Astrocyte (in vitro differentiated cells and primary cell): ENCODE measurements around the gene ITGA8. TPM values are rescaled to one million over a fixed set of nuclear protein-coding genes. Genes with fewer than 3 reads are reported as not detected.
A peak's percentile ranks its signal among the peaks of the same experiment; 100 is the strongest.

Source experiments
- DNase-seq: peaks from one replicate; pipeline ENCODE4 v3.0.0-alpha.2; 2010; ENCODE audit warnings: low read depth
- FAIRE-seq: peaks from 2 replicates; lab custom pipeline; 2011; peaks lifted over from hg19 to GRCh38; lab: Jason Lieb, UNC
- H2AFZ ChIP-seq: 2 replicates; pipeline ENCODE4 v1.6.0; 2012; ENCODE audit warnings: low read depth, low read length, inconsistent platforms
- H3K27ac ChIP-seq: 2 replicates; pipeline ENCODE4 v1.5.1; 2011; ENCODE audit warnings: low read depth, low read length, inconsistent platforms
- H3K27me3 ChIP-seq: 2 replicates; pipeline ENCODE4 v1.6.0; 2011; ENCODE audit warnings: low read length, inconsistent platforms; ENCODE audit not compliant: insufficient read depth
- H3K36me3 ChIP-seq: 2 replicates; pipeline ENCODE4 v1.5.1; 2011; ENCODE audit warnings: low read length, inconsistent platforms; ENCODE audit not compliant: insufficient read depth
- H3K4me1 ChIP-seq: 2 replicates; pipeline ENCODE4 v1.5.1; 2011; ENCODE audit warnings: low read length, inconsistent platforms; ENCODE audit not compliant: insufficient read depth
- H3K4me2 ChIP-seq: 2 replicates; pipeline ENCODE4 v1.6.0; 2012; ENCODE audit warnings: low read length, inconsistent platforms
- H3K4me3 ChIP-seq: 2 replicates; pipeline ENCODE4 v1.5.1; 2011; ENCODE audit warnings: low read depth, mild to moderate bottlenecking, low read length, inconsistent platforms; ENCODE audit not compliant: insufficient read depth
- H3K79me2 ChIP-seq: 2 replicates; pipeline ENCODE4 v1.6.0; 2012; ENCODE audit warnings: mild to moderate bottlenecking, low read length, inconsistent platforms; ENCODE audit not compliant: insufficient read depth
- H3K9ac ChIP-seq: 2 replicates; pipeline ENCODE4 v1.6.0; 2012; ENCODE audit warnings: mild to moderate bottlenecking, low read length, inconsistent platforms
- H3K9me3 ChIP-seq: 2 replicates; pipeline ENCODE4 v1.5.1; 2012; ENCODE audit warnings: low read depth, mild to moderate bottlenecking, low read length, inconsistent platforms; ENCODE audit not compliant: insufficient read depth
- H4K20me1 ChIP-seq: 2 replicates; pipeline ENCODE4 v1.6.0; 2012; ENCODE audit warnings: low read length, inconsistent platforms; ENCODE audit not compliant: insufficient read depth
- H3K27ac Mint-ChIP-seq: one replicate; pipeline ENCODE4 v1.8.0; 2021; ENCODE audit warnings: mild to moderate bottlenecking, mixed read lengths; ENCODE audit not compliant: unreplicated experiment
- H3K27me3 Mint-ChIP-seq: one replicate; pipeline ENCODE4 v1.8.0; 2021; ENCODE audit warnings: low read depth, mixed read lengths; ENCODE audit not compliant: unreplicated experiment
- H3K36me3 Mint-ChIP-seq: one replicate; pipeline ENCODE4 v1.8.0; 2021; ENCODE audit warnings: low read depth, mixed read lengths; ENCODE audit not compliant: unreplicated experiment
- H3K4me1 Mint-ChIP-seq: one replicate; pipeline ENCODE4 v1.8.0; 2021; ENCODE audit warnings: low read depth, mixed read lengths; ENCODE audit not compliant: unreplicated experiment
- H3K4me3 Mint-ChIP-seq: one replicate; pipeline ENCODE4 v1.8.0; 2021; ENCODE audit warnings: mild to moderate bottlenecking, moderate library complexity, mixed read lengths; ENCODE audit not compliant: unreplicated experiment
- H3K9me3 Mint-ChIP-seq: one replicate; pipeline ENCODE4 v1.8.0; 2021; ENCODE audit warnings: mild to moderate bottlenecking, mixed read lengths; ENCODE audit not compliant: unreplicated experiment
- CTCF ChIP-seq: IDR thresholded peaks from 2 replicates; pipeline ENCODE4 v1.5.1; 2011; ENCODE audit warnings: low read depth, mild to moderate bottlenecking, inconsistent platforms, low read length, moderate library complexity; ENCODE audit not compliant: insufficient read depth
- EZH2 ChIP-seq: IDR thresholded peaks from 2 replicates; pipeline ENCODE4 v1.6.1; 2012; ENCODE audit warnings: mild to moderate bottlenecking, low read length, inconsistent platforms; ENCODE audit not compliant: insufficient read depth
- total RNA-seq: library from RNA; stranded (reverse); gene quantifications from 2 replicates; pipeline ENCODE4 v1.2.1, GENCODE V29; 2021

Gene ITGA8
- total RNA-seq, 1 donor from 2014 or later, result not detected

- H3K27me3 ChIP-seq, result no peaks in the 10 kb centered on the region
- FAIRE-seq, result no peak
- H3K36me3 Mint-ChIP-seq, result no peaks in the 10 kb centered on the region
- no peak for DNase-seq
- H3K9me3 ChIP-seq, result no peaks in the 10 kb centered on the region
- no peaks in the 10 kb centered on the region for H3K79me2 ChIP-seq
- H3K4me1 ChIP-seq, result no peaks in the 10 kb centered on the region
- no peaks in the 10 kb centered on the region for H3K9me3 Mint-ChIP-seq
- no peak overlapping the region for H2AFZ ChIP-seq
- H3K4me2 ChIP-seq, result no peak overlapping the region
- H3K27ac ChIP-seq, result no peak overlapping the region
- no peaks in the 10 kb centered on the region for H4K20me1 ChIP-seq
- no peak overlapping the region for H3K27ac Mint-ChIP-seq
- peaks cover 6% of the 10 kb centered on the region for H3K4me1 Mint-ChIP-seq
- no peak overlapping the region for H3K4me3 ChIP-seq
- no peaks in the 10 kb centered on the region for H3K36me3 ChIP-seq
- peaks cover 11% of the 10 kb centered on the region for H3K27me3 Mint-ChIP-seq
- H3K4me3 Mint-ChIP-seq, result no peak overlapping the region
- TF ChIP-seq CTCF, result no peak
- no peak overlapping the region for H3K9ac ChIP-seq
Measured at GRCh38 chr10:15487376-15487775, 232.3 kb downstream of the ITGA8 start.

GRCh38 chr10:15486404-15486803 is 233.3 kb downstream of the ITGA8 start:
- peaks cover 2% of the 10 kb centered on the region for H3K4me1 Mint-ChIP-seq
- no peaks in the 10 kb centered on the region for H3K79me2 ChIP-seq
- no peak overlapping the region for H3K9ac ChIP-seq
- no peaks in the 10 kb centered on the region for H3K36me3 ChIP-seq
- H3K27me3 Mint-ChIP-seq, result peaks cover 11% of the 10 kb centered on the region
- no peak overlapping the region for H3K4me3 Mint-ChIP-seq
- TF ChIP-seq CTCF (no peak), EZH2 (no peak)
- H3K4me1 ChIP-seq, result no peaks in the 10 kb centered on the region
- H2AFZ ChIP-seq, result no peak overlapping the region
- H3K9me3 Mint-ChIP-seq, result no peaks in the 10 kb centered on the region
- H3K27ac ChIP-seq, result no peak overlapping the region
- DNase-seq, result peak; percentile 67
- H3K4me2 ChIP-seq, result peak overlapping the region; percentile 0
- no peaks in the 10 kb centered on the region for H4K20me1 ChIP-seq
- peak; percentile 69 for FAIRE-seq
- peaks cover 2% of the 10 kb centered on the region for H3K27me3 ChIP-seq
- no peaks in the 10 kb centered on the region for H3K9me3 ChIP-seq
- H3K4me3 ChIP-seq, result no peak overlapping the region
- H3K36me3 Mint-ChIP-seq, result no peaks in the 10 kb centered on the region
- H3K27ac Mint-ChIP-seq, result no peak overlapping the region

GRCh38 chr10:15485684-15486316 is 233.9 kb downstream of the ITGA8 start:
- H3K9me3 Mint-ChIP-seq, result no peaks in the 10 kb centered on the region
- peaks cover 14% of the 10 kb centered on the region for H3K27me3 Mint-ChIP-seq
- H3K4me1 Mint-ChIP-seq, result peaks cover 2% of the 10 kb centered on the region
- no peaks in the 10 kb centered on the region for H3K36me3 Mint-ChIP-seq
- Histone ChIP-seq H3K9ac (no peak overlapping the region), H3K36me3 (no peaks in the 10 kb centered on the region), H3K27ac (no peak overlapping the region), H3K9me3 (no peaks in the 10 kb centered on the region), H3K4me3 (no peak overlapping the region), H2AFZ (no peak overlapping the region), H3K4me1 (no peaks in the 10 kb centered on the region), H3K27me3 (peaks cover 2% of the 10 kb centered on the region), H3K4me2 (no peak overlapping the region), H3K79me2 (no peaks in the 10 kb centered on the region), H4K20me1 (no peaks in the 10 kb centered on the region)
- FAIRE-seq (no peak), DNase-seq (peak; percentile 23)
- H3K4me3 Mint-ChIP-seq, result no peak overlapping the region
- TF ChIP-seq EZH2 (no peak), CTCF (no peak)
- H3K27ac Mint-ChIP-seq, result peak overlapping the region; percentile 29
